Left ventricle myocardium inferior (tissue), 1 donor: ENCODE measurements around the gene LKAAEAR1. TPM values are rescaled to one million over a fixed set of nuclear protein-coding genes. Genes with fewer than 3 reads are reported as not detected.

Experiments
- DNase-seq: peaks from one replicate; pipeline ENCODE4 v3.0.0-alpha.2; 2020
- H3K27ac ChIP-seq: fragments of 200-600 bp; replicated peaks from 2 replicates; pipeline ENCODE4 v1.8.0; 2021
- H3K27me3 ChIP-seq: fragments of 200-600 bp; 2 replicates; pipeline ENCODE4 v1.8.0; 2021; ENCODE audit warnings: low read depth
- H3K36me3 ChIP-seq: fragments of 200-600 bp; 2 replicates; pipeline ENCODE4 v1.8.0; 2021
- H3K4me1 ChIP-seq: fragments of 200-600 bp; 2 replicates; pipeline ENCODE4 v1.8.0; 2021
- H3K4me3 ChIP-seq: fragments of 200-600 bp; 2 replicates; pipeline ENCODE4 v1.8.0; 2021; ENCODE audit warnings: mild to moderate bottlenecking, moderate library complexity
- H3K9me3 ChIP-seq: fragments of 200-600 bp; replicated peaks from 2 replicates; pipeline ENCODE4 v1.8.0; 2021
- CTCF ChIP-seq: fragments of 200-600 bp; IDR thresholded peaks from 2 replicates; pipeline ENCODE4 v1.8.0; 2021; ENCODE audit warnings: antibody characterized with exemption, mild to moderate bottlenecking, borderline replicate concordance
- intact Hi-C: fragments of 100-400 bp; cut with micrococcal nuclease; formaldehyde crosslinking; loops from one replicate; pipeline ENCODE4 v1.11.0; 2022
- total RNA-seq: library from RNA; stranded (reverse); fragmentation: NEBNext Ultra II Directional; extraction: Animal tissue kit (Norgen Biotek cat#: 25700); gene quantifications from one replicate; pipeline ENCODE4 v1.2.1, GENCODE V29; 2021
- donor health status: DM: no; HTN: yes; CAD: no; lungs with severe emphysema.

The LKAAEAR1 gene
- total RNA-seq, 1 donor from 2014 or later, result not detected

- DNase-seq, result peak; percentile 9
- intact Hi-C loops, result no loop called here
- no peak overlapping the region for H3K27ac ChIP-seq
- no peak overlapping the region for H3K4me3 ChIP-seq
- peaks cover 14% of the 10 kb centered on the region for H3K4me1 ChIP-seq
- no peak for TF ChIP-seq CTCF
- H3K36me3 ChIP-seq, result no peaks in the 10 kb centered on the region
- H3K27me3 ChIP-seq, result peaks cover 92% of the 10 kb centered on the region
- no peaks in the 10 kb centered on the region for H3K9me3 ChIP-seq
These were observed 19.9 kb upstream of the LKAAEAR1 start for GRCh38 chr20:64103871-64104666.

- Histone ChIP-seq H3K9me3 (no peaks in the 10 kb centered on the region), H3K4me3 (peak overlapping the region; percentile 67), H3K36me3 (no peaks in the 10 kb centered on the region), H3K27me3 (peaks cover 91% of the 10 kb centered on the region), H3K4me1 (peaks cover 14% of the 10 kb centered on the region), H3K27ac (no peak overlapping the region)
- DNase-seq, result peak; percentile 16
- intact Hi-C loops, result no loop called here
- no peak for TF ChIP-seq CTCF
These were observed 18.6 kb upstream of the LKAAEAR1 start for GRCh38 chr20:64102647-64103354.

GRCh38 chr20:64101731-64102621 lies 17.8 kb upstream of the LKAAEAR1 start:
- H3K36me3 ChIP-seq, result no peaks in the 10 kb centered on the region
- H3K4me3 ChIP-seq, result peak overlapping the region; percentile 67
- peaks cover 86% of the 10 kb centered on the region for H3K27me3 ChIP-seq
- intact Hi-C loops, result no loop called here
- no peaks in the 10 kb centered on the region for H3K9me3 ChIP-seq
- H3K27ac ChIP-seq, result no peak overlapping the region
- TF ChIP-seq CTCF, result peak; percentile 78
- DNase-seq, result peak; percentile 33
- H3K4me1 ChIP-seq, result peaks cover 14% of the 10 kb centered on the region

- H3K27me3 ChIP-seq, result peaks cover 82% of the 10 kb centered on the region
- DNase-seq, result no peak
- H3K27ac ChIP-seq, result no peak overlapping the region
- peaks cover 14% of the 10 kb centered on the region for H3K4me1 ChIP-seq
- H3K36me3 ChIP-seq, result no peaks in the 10 kb centered on the region
- no peak for TF ChIP-seq CTCF
- intact Hi-C loops, result no loop called here
- no peaks in the 10 kb centered on the region for H3K9me3 ChIP-seq
- H3K4me3 ChIP-seq, result no peak overlapping the region
These were observed 16.9 kb upstream of the LKAAEAR1 start for GRCh38 chr20:64100946-64101688.

- peaks cover 84% of the 10 kb centered on the region for H3K27me3 ChIP-seq
- DNase-seq, result no peak
- peaks cover 14% of the 10 kb centered on the region for H3K4me1 ChIP-seq
- H3K36me3 ChIP-seq, result no peaks in the 10 kb centered on the region
- TF ChIP-seq CTCF, result no peak
- no peak overlapping the region for H3K4me3 ChIP-seq
- H3K27ac ChIP-seq, result no peak overlapping the region
- intact Hi-C loops, result no loop called here
- H3K9me3 ChIP-seq, result no peaks in the 10 kb centered on the region
These were observed 16.3 kb upstream of the LKAAEAR1 start for GRCh38 chr20:64100566-64100888.
